ENCODE data around the gene MEPCE.

The MEPCE gene

GRCh38 chr7:100464791-100465190 lies 35.2 kb downstream of the MEPCE start:
- DNase-seq (no peak), ATAC-seq (no peak)

GRCh38 chr7:100465299-100465698 lies 35.7 kb downstream of the MEPCE start:
- DNase-seq (no peak), ATAC-seq (no peak)

GRCh38 chr7:100465702-100466311 lies 36.2 kb downstream of the MEPCE start:
- ATAC-seq (no peak), DNase-seq (no peak)

- no peak for DNase-seq
- ATAC-seq, result no peak
Observed at GRCh38 chr7:100466653-100467605, 37.3 kb downstream of the MEPCE start.

- DNase-seq, result no peak
- no peak for ATAC-seq
Observed at GRCh38 chr7:100467638-100468373, 38.2 kb downstream of the MEPCE start.

GRCh38 chr7:100469227-100470044 lies 39.8 kb downstream of the MEPCE start:
- ATAC-seq (peak; percentile 78), DNase-seq (peak; percentile 92)

- DNase-seq (no peak), ATAC-seq (no peak)
Observed at GRCh38 chr7:100471021-100471420, 41.4 kb downstream of the MEPCE start.

GRCh38 chr7:100472121-100472851 lies 42.7 kb downstream of the MEPCE start:
- DNase-seq, result no peak

GRCh38 chr7:100472854-100473499 lies 43.3 kb downstream of the MEPCE start:
- ATAC-seq, result no peak
- peak; percentile 29 for DNase-seq

More at GRCh38 chr7:100472121-100472851, 42.7 kb downstream of the MEPCE start:
- no peak for ATAC-seq

GRCh38 chr7:100475549-100475948 lies 45.9 kb downstream of the MEPCE start:
- DNase-seq, result peak; percentile 57
- ATAC-seq, result no peak

- ATAC-seq (no peak), DNase-seq (no peak)
Observed at GRCh38 chr7:100476101-100476780, 46.6 kb downstream of the MEPCE start.

- DNase-seq, result peak; percentile 80
- no peak for ATAC-seq
Observed at GRCh38 chr7:100476903-100477870, 47.6 kb downstream of the MEPCE start.

- DNase-seq, result no peak
Observed at GRCh38 chr7:100477871-100478267, 48.2 kb downstream of the MEPCE start.

GRCh38 chr7:100478958-100479660 lies 49.5 kb downstream of the MEPCE start, which contains the start of gene TSC22D4:
TSC22D4 (minus strand) TSS chr7:100479214; CDS start chr7:100478038, 1,176 bp downstream.
- DNase-seq (peak; percentile 92), ATAC-seq (peak; percentile 79)

More at GRCh38 chr7:100477871-100478267, 48.2 kb downstream of the MEPCE start:
- no peak for ATAC-seq

GRCh38 chr7:100481466-100481865 lies 51.8 kb downstream of the MEPCE start:
- ATAC-seq (no peak), DNase-seq (no peak)

GRCh38 chr7:100482728-100483089 lies 53.1 kb downstream of the MEPCE start:
- ATAC-seq (no peak), DNase-seq (no peak)

GRCh38 chr7:100483090-100483721 lies 53.6 kb downstream of the MEPCE start:
- DNase-seq (peak; percentile 91), ATAC-seq (peak; percentile 63)

Data from stimulated activated naive CD8-positive, alpha-beta T cell treated with anti-CD3 and anti-CD28 coated beads, Interleukin-15, Interleukin-2, amounts not matched to agents 100 U/mL and 50 U/mL, for 24 hours (primary cell).